GM19023 (cell line): ENCODE measurements around the gene NRL.
A peak's percentile ranks its signal among the peaks of the same experiment; 100 is the strongest.

Source experiments
- ATAC-seq: cut with Tn5 transposase; IDR thresholded peaks from one replicate; pipeline ENCODE4 v1.9.1; 2021; ENCODE audit warnings: mild to moderate bottlenecking, moderate library complexity; ENCODE audit not compliant: unreplicated experiment

NRL gene

GRCh38 chr14:24068711-24069410 is 45.9 kb downstream of the NRL start:
- ATAC-seq: no peak

- no peak for ATAC-seq
Measured at GRCh38 chr14:24067133-24068082, 47.3 kb downstream of the NRL start.

- no peak for ATAC-seq
Measured at GRCh38 chr14:24066496-24067132, 48.1 kb downstream of the NRL start.

GRCh38 chr14:24065408-24065807 is 49.3 kb downstream of the NRL start:
- ATAC-seq: no peak

- ATAC-seq: no peak
Measured at GRCh38 chr14:24064856-24065255, 49.9 kb downstream of the NRL start.

GRCh38 chr14:24064091-24064795 is 50.5 kb downstream of the NRL start:
- no peak for ATAC-seq

GRCh38 chr14:24063263-24063836 is 51.4 kb downstream of the NRL start:
- ATAC-seq: no peak

GRCh38 chr14:24062216-24062980 is 52.4 kb downstream of the NRL start:
- no peak for ATAC-seq

GRCh38 chr14:24060984-24061913 is 53.5 kb downstream of the NRL start:
- ATAC-seq: no peak

GRCh38 chr14:24060443-24060842 is 54.3 kb downstream of the NRL start:
- ATAC-seq: no peak

GRCh38 chr14:24059841-24060388 is 54.8 kb downstream of the NRL start:
- no peak for ATAC-seq

GRCh38 chr14:24058951-24059475 is 55.7 kb downstream of the NRL start:
- no peak for ATAC-seq

GRCh38 chr14:24058260-24058950 is 56.3 kb downstream of the NRL start:
- peak; percentile 63 for ATAC-seq

GRCh38 chr14:24057867-24058259 is 56.9 kb downstream of the NRL start:
- no peak for ATAC-seq

GRCh38 chr14:24057271-24057670 is 57.5 kb downstream of the NRL start:
- ATAC-seq: no peak

GRCh38 chr14:24056800-24057184 is 58.0 kb downstream of the NRL start:
- no peak for ATAC-seq

- ATAC-seq: no peak
Measured at GRCh38 chr14:24055971-24056799, 58.6 kb downstream of the NRL start.
